T-helper 17 cell (primary cell): ENCODE results near the gene TBX4. TPM values are rescaled to one million over a fixed set of nuclear protein-coding genes. Genes with fewer than 3 reads are reported as not detected.
"Not testable (repeated sequence)": the region's sequence is repeated elsewhere in the genome, so short reads cannot be mapped to it uniquely, and the experiment has no call there.

Experiments
- ATAC-seq: fragments of 150-1000 bp; cut with Tn5 transposase; 2 replicates; pipeline ENCODE4 v1.10.0; 2021; ENCODE audit warnings: mild to moderate bottlenecking, moderate library complexity
- DNase-seq, 3 donors: peaks; one replicate each; pipeline versions ENCODE4 v3.0.0 to v3.0.0-alpha.2; 2020 to 2021
- H3K9me3 ChIP-seq: one replicate; pipeline ENCODE4 v1.7.0; 2013; ENCODE audit warnings: low read length, mild to moderate bottlenecking; ENCODE audit not compliant: control insufficient read depth, poor library complexity, severe bottlenecking
- H3K27ac Mint-ChIP-seq: one replicate; pipeline ENCODE4 v1.8.0; 2022; ENCODE audit warnings: mild to moderate bottlenecking, moderate library complexity, mixed read lengths
- H3K27me3 Mint-ChIP-seq: one replicate; pipeline ENCODE4 v1.8.0; 2022; ENCODE audit warnings: mixed read lengths
- H3K36me3 Mint-ChIP-seq: one replicate; pipeline ENCODE4 v1.8.0; 2022; ENCODE audit warnings: low read depth, mixed read lengths
- H3K4me1 Mint-ChIP-seq: one replicate; pipeline ENCODE4 v1.8.0; 2022; ENCODE audit warnings: mild to moderate bottlenecking, mixed read lengths
- H3K4me3 Mint-ChIP-seq: one replicate; pipeline ENCODE4 v1.8.0; 2022; ENCODE audit warnings: mild to moderate bottlenecking, moderate library complexity, mixed read lengths
- total RNA-seq, 4 donors: library from RNA in 2 of 4; stranded (reverse) in 2 of 4; gene quantifications; one replicate each; pipeline ENCODE4 v1.2.3 and lab custom pipeline; 2022 to 2026

Gene TBX4
- total RNA-seq, 2 donors from 2014 or later, result not detected

- not testable (repeated sequence) for H3K4me1 Mint-ChIP-seq, ATAC-seq, H3K36me3 Mint-ChIP-seq, H3K4me3 Mint-ChIP-seq, DNase-seq, H3K9me3 ChIP-seq, H3K27ac Mint-ChIP-seq
- H3K27me3 Mint-ChIP-seq, result peaks cover 72% of the 10 kb centered on the region
Observed at GRCh38 chr17:61509454-61509853, 57.2 kb downstream of the TBX4 start.

GRCh38 chr17:61510237-61510636 lies 58.0 kb downstream of the TBX4 start:
- H3K36me3 Mint-ChIP-seq, result peaks cover 2% of the 10 kb centered on the region
- no peaks in the 10 kb centered on the region for H3K9me3 ChIP-seq
- H3K4me1 Mint-ChIP-seq, result peaks cover 2% of the 10 kb centered on the region
- ATAC-seq, result no peak
- no peak overlapping the region for H3K4me3 Mint-ChIP-seq
- H3K27me3 Mint-ChIP-seq, result peaks cover 66% of the 10 kb centered on the region
- no peak for DNase-seq
- no peak overlapping the region for H3K27ac Mint-ChIP-seq

- no peaks in the 10 kb centered on the region for H3K9me3 ChIP-seq
- H3K36me3 Mint-ChIP-seq, result no peaks in the 10 kb centered on the region
- peaks cover 2% of the 10 kb centered on the region for H3K4me1 Mint-ChIP-seq
- no peak overlapping the region for H3K27ac Mint-ChIP-seq
- peaks cover 61% of the 10 kb centered on the region for H3K27me3 Mint-ChIP-seq
- DNase-seq (no peak), ATAC-seq (no peak)
- H3K4me3 Mint-ChIP-seq, result no peak overlapping the region
Observed at GRCh38 chr17:61510991-61511390, 58.8 kb downstream of the TBX4 start.

- DNase-seq, result no peak
- Mint-ChIP-seq H3K4me1 (peaks cover 2% of the 10 kb centered on the region), H3K27me3 (peaks cover 54% of the 10 kb centered on the region), H3K4me3 (no peak overlapping the region), H3K27ac (no peak overlapping the region), H3K36me3 (no peaks in the 10 kb centered on the region)
- no peaks in the 10 kb centered on the region for H3K9me3 ChIP-seq
- ATAC-seq, result no peak
Observed at GRCh38 chr17:61511480-61512182, 59.4 kb downstream of the TBX4 start.

- H3K9me3 ChIP-seq, result no peaks in the 10 kb centered on the region
- Mint-ChIP-seq H3K4me1 (peaks cover 4% of the 10 kb centered on the region), H3K27ac (no peak overlapping the region), H3K4me3 (no peak overlapping the region), H3K27me3 (peaks cover 43% of the 10 kb centered on the region), H3K36me3 (no peaks in the 10 kb centered on the region)
- ATAC-seq (no peak), DNase-seq (no peak)
Observed at GRCh38 chr17:61514491-61514890, 62.3 kb downstream of the TBX4 start.

GRCh38 chr17:61517265-61517664 lies 65.0 kb downstream of the TBX4 start:
- peaks cover 4% of the 10 kb centered on the region for H3K4me1 Mint-ChIP-seq
- no peak for ATAC-seq

GRCh38 chr17:61517843-61518606 lies 65.8 kb downstream of the TBX4 start:
- peaks cover 42% of the 10 kb centered on the region for H3K27me3 Mint-ChIP-seq
- DNase-seq (no peak), ATAC-seq (no peak)
- peaks cover 4% of the 10 kb centered on the region for H3K4me1 Mint-ChIP-seq
- H3K4me3 Mint-ChIP-seq, result no peak overlapping the region
- no peaks in the 10 kb centered on the region for H3K9me3 ChIP-seq
- no peaks in the 10 kb centered on the region for H3K36me3 Mint-ChIP-seq
- no peak overlapping the region for H3K27ac Mint-ChIP-seq

More at GRCh38 chr17:61517265-61517664, 65.0 kb downstream of the TBX4 start:
- Mint-ChIP-seq H3K36me3 (no peaks in the 10 kb centered on the region), H3K4me3 (no peak overlapping the region), H3K27ac (no peak overlapping the region), H3K27me3 (peaks cover 35% of the 10 kb centered on the region)
- no peaks in the 10 kb centered on the region for H3K9me3 ChIP-seq
- DNase-seq, result no peak

- ATAC-seq (no peak), DNase-seq (no peak)
- Mint-ChIP-seq H3K4me1 (peaks cover 4% of the 10 kb centered on the region), H3K27ac (no peak overlapping the region), H3K4me3 (no peak overlapping the region), H3K36me3 (no peaks in the 10 kb centered on the region), H3K27me3 (peaks cover 50% of the 10 kb centered on the region)
- H3K9me3 ChIP-seq, result no peaks in the 10 kb centered on the region
Observed at GRCh38 chr17:61519139-61519538, 66.9 kb downstream of the TBX4 start.

GRCh38 chr17:61519754-61520440 lies 67.7 kb downstream of the TBX4 start:
- Mint-ChIP-seq H3K4me1 (peaks cover 2% of the 10 kb centered on the region), H3K36me3 (no peaks in the 10 kb centered on the region), H3K27me3 (peaks cover 53% of the 10 kb centered on the region), H3K4me3 (no peak overlapping the region), H3K27ac (no peak overlapping the region)
- H3K9me3 ChIP-seq, result no peaks in the 10 kb centered on the region
- ATAC-seq, result no peak
- DNase-seq, result no peak

- Mint-ChIP-seq H3K4me1 (peaks cover 2% of the 10 kb centered on the region), H3K36me3 (no peaks in the 10 kb centered on the region), H3K27ac (no peak overlapping the region), H3K27me3 (peaks cover 62% of the 10 kb centered on the region), H3K4me3 (no peak overlapping the region)
- ATAC-seq, result no peak
- DNase-seq, result no peak
- no peaks in the 10 kb centered on the region for H3K9me3 ChIP-seq
Observed at GRCh38 chr17:61520897-61521296, 68.7 kb downstream of the TBX4 start.

GRCh38 chr17:61522088-61522487 lies 69.9 kb downstream of the TBX4 start:
- peaks cover 73% of the 10 kb centered on the region for H3K27me3 Mint-ChIP-seq
- no peak for DNase-seq

GRCh38 chr17:61524319-61524718 lies 72.1 kb downstream of the TBX4 start:
- peaks cover 70% of the 10 kb centered on the region for H3K27me3 Mint-ChIP-seq
- no peaks in the 10 kb centered on the region for H3K9me3 ChIP-seq
- ATAC-seq (no peak), DNase-seq (no peak)
- no peaks in the 10 kb centered on the region for H3K36me3 Mint-ChIP-seq
- H3K4me1 Mint-ChIP-seq, result peaks cover 1% of the 10 kb centered on the region
- no peak overlapping the region for H3K27ac Mint-ChIP-seq
- no peak overlapping the region for H3K4me3 Mint-ChIP-seq

More at GRCh38 chr17:61522088-61522487, 69.9 kb downstream of the TBX4 start:
- peaks cover 2% of the 10 kb centered on the region for H3K4me1 Mint-ChIP-seq
- no peak overlapping the region for H3K4me3 Mint-ChIP-seq
- H3K27ac Mint-ChIP-seq, result no peak overlapping the region
- ATAC-seq, result no peak
- no peaks in the 10 kb centered on the region for H3K9me3 ChIP-seq
- H3K36me3 Mint-ChIP-seq, result no peaks in the 10 kb centered on the region

GRCh38 chr17:61527441-61527840 lies 75.2 kb downstream of the TBX4 start:
- H3K27me3 Mint-ChIP-seq, result peaks cover 69% of the 10 kb centered on the region
- not testable (repeated sequence) for H3K4me1 Mint-ChIP-seq, ATAC-seq

More at GRCh38 chr17:61527441-61527840, 75.2 kb downstream of the TBX4 start:
- DNase-seq, H3K36me3 Mint-ChIP-seq, H3K27ac Mint-ChIP-seq, H3K4me3 Mint-ChIP-seq, H3K9me3 ChIP-seq: not testable (repeated sequence)
